PC-3 (cell line): ENCODE data around the gene GATAD2B. TPM values are rescaled to one million over a fixed set of nuclear protein-coding genes. Genes with fewer than 3 reads are reported as not detected.

Source experiments
- ATAC-seq: fragments of 200-7000 bp; cut with Tn5 transposase; 2 replicates; pipeline ENCODE4 v1.9.1; 2020; ENCODE audit warnings: mild to moderate bottlenecking, moderate library complexity
- BruUV-seq: library from RNA; stranded (reverse); fragments of 400-500 nt; replicated peaks from 2 replicates; lab custom pipeline; 2021; lab: Mats Ljungman, UMichigan
- CTCF ChIA-PET: fragments of 300-600 bp; sonication (Branson Sonifier 250); formaldehyde crosslinking; loops from one replicate; lab custom pipeline; 2022; ENCODE audit warnings: antibody characterized with exemption; lab: Charles Lee
- POLR2A ChIA-PET: fragments of 300-600 bp; sonication (Branson Sonifier 250); formaldehyde crosslinking; loops from one replicate; lab custom pipeline; 2022; ENCODE audit warnings: antibody characterized with exemption; ENCODE audit not compliant: unreplicated experiment; lab: Charles Lee
- DNase-seq: peaks from one replicate; pipeline ENCODE4 v3.0.0-alpha.2; 2015
- H2AFZ ChIP-seq: fragments of 300-600 bp; sonication (generic); 2 replicates; pipeline ENCODE4 v1.6.0; 2016; ENCODE audit warnings: antibody characterized with exemption, low read length
- H3F3A ChIP-seq: fragments of 300-600 bp; sonication (generic); one replicate; pipeline ENCODE4 v1.6.0; 2017; ENCODE audit warnings: antibody characterized with exemption, low read length, control low read depth, mild to moderate bottlenecking; ENCODE audit not compliant: unreplicated experiment
- H3K27ac ChIP-seq: fragments of 300-600 bp; sonication (generic); 2 replicates; pipeline ENCODE4 v1.5.1; 2016; ENCODE audit warnings: mild to moderate bottlenecking, low read length
- H3K27me3 ChIP-seq: fragments of 300-600 bp; sonication (generic); 2 replicates; pipeline ENCODE4 v1.6.1; 2016; ENCODE audit warnings: low read length, mixed read lengths
- H3K36me3 ChIP-seq: fragments of 300-600 bp; sonication (generic); 2 replicates; pipeline ENCODE4 v1.6.1; 2016; ENCODE audit warnings: low read depth, mixed run types, low read length, mixed read lengths
- H3K4me1 ChIP-seq: fragments of 300-600 bp; sonication (generic); 2 replicates; pipeline ENCODE4 v1.5.1; 2016; ENCODE audit warnings: low read length; ENCODE audit not compliant: insufficient read depth
- H3K4me2 ChIP-seq: fragments of 300-600 bp; sonication (generic); 2 replicates; pipeline ENCODE4 v1.6.0; 2016; ENCODE audit warnings: low read length
- H3K4me3 ChIP-seq: fragments of 300-600 bp; sonication (generic); 2 replicates; pipeline ENCODE4 v1.5.1; 2016; ENCODE audit warnings: mild to moderate bottlenecking, low read length, mixed read lengths
- H3K79me2 ChIP-seq: fragments of 300-600 bp; sonication (generic); 2 replicates; pipeline ENCODE4 v1.6.1; 2017; ENCODE audit warnings: low read length, mixed read lengths
- H3K9ac ChIP-seq: fragments of 300-600 bp; sonication (generic); 2 replicates; pipeline ENCODE4 v1.6.0; 2016; ENCODE audit warnings: mild to moderate bottlenecking, low read length
- H3K9me2 ChIP-seq: fragments of 300-600 bp; sonication (generic); replicated peaks from 2 replicates; pipeline ENCODE4 v1.6.1; 2016; ENCODE audit warnings: mixed run types, low read length, mixed read lengths
- H3K9me3 ChIP-seq: fragments of 300-600 bp; sonication (generic); 2 replicates; pipeline ENCODE4 v1.6.1; 2016; ENCODE audit warnings: low read length, mixed read lengths
- H4K20me1 ChIP-seq: fragments of 300-600 bp; sonication (generic); 2 replicates; pipeline ENCODE4 v1.6.1; 2016; ENCODE audit warnings: low read length, mixed read lengths
- CTCF ChIP-seq: fragments of 300-600 bp; sonication (generic); conservative IDR thresholded peaks from 2 replicates; pipeline ENCODE4 v1.5.1; 2017; ENCODE audit warnings: antibody characterized with exemption, low read depth, mild to moderate bottlenecking, low read length
- EZH2 ChIP-seq: fragments of 300-600 bp; sonication (generic); IDR thresholded peaks from one replicate; pipeline ENCODE4 v1.6.1; 2017; ENCODE audit warnings: antibody characterized with exemption, mild to moderate bottlenecking, low read length; ENCODE audit not compliant: unreplicated experiment
- EZH2phosphoT487 ChIP-seq: fragments of 300-600 bp; sonication (generic); IDR thresholded peaks from 2 replicates; pipeline ENCODE4 v1.6.1; 2018; ENCODE audit warnings: mild to moderate bottlenecking, antibody characterized with exemption, low read length, borderline replicate concordance
- intact Hi-C: fragments of 100-400 bp; cut with micrococcal nuclease; formaldehyde crosslinking; loops from 2 replicates; pipeline ENCODE4 v1.9.0; 2023
- total RNA-seq: library from RNA; depleted of rRNA; stranded (reverse); fragments of >200 nt; gene quantifications from 2 replicates; pipeline ENCODE4 v1.2.3, GENCODE V29; 2014

GATAD2B gene
- total RNA-seq, 1 experiment from 2014 or later = 7.2 TPM

DNA sequence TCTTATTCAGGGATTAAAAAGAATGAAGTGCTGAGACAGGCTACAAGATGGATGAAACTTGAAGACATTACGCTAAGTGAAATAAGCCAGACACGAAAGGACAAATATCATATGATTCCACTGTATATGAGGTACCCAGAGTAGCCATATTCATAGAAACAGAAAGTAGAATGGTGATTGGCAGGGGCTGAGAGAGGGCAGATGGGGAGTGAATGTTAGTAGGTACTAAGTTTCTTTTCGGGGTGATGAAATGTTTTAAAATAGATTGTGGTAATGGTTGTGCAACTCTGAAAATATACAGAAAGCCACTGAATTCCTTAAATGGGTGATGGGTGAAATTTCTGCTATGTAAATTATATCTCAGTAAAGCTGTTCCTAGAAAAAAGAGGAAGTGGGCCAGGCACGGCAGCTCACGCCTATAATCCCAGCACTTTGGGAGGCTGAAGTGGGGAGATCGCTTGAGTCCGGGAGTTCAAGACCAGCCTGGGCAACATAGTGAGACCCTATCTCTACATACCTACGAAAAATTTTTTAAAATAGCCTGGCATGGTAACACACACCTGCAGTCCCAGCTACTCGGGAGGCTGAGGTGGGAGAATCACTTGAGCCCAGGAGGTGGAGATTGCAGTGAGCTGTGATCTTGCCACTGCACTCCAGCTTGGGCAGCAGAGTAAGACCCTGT is 131.7 kb downstream of the GATAD2B start:
- intact Hi-C loops = no loop called here
- no peaks in the 10 kb centered on the region for H3K79me2 ChIP-seq
- ATAC-seq (no peak), DNase-seq (no peak)
- H3K9me2 ChIP-seq = no peaks in the 10 kb centered on the region
- ChIA-PET POLR2A (no interaction called here), CTCF (no interaction called here)
- no peak for TF ChIP-seq EZH2phosphoT487
- TF ChIP-seq CTCF = no peak
- TF ChIP-seq EZH2 = no peak
- H3K27me3 ChIP-seq = no peaks in the 10 kb centered on the region
- no TSS peak for BruUV-seq
- H2AFZ ChIP-seq = no peak overlapping the region
- H3K27ac ChIP-seq = no peak overlapping the region
- H3K9me3 ChIP-seq = no peaks in the 10 kb centered on the region
- no peaks in the 10 kb centered on the region for H3K4me1 ChIP-seq
- no peak overlapping the region for H3K4me2 ChIP-seq
- H3K9ac ChIP-seq = no peak overlapping the region
- no peaks in the 10 kb centered on the region for H3F3A ChIP-seq
- no peaks in the 10 kb centered on the region for H4K20me1 ChIP-seq
- no peak overlapping the region for H3K4me3 ChIP-seq
- no peaks in the 10 kb centered on the region for H3K36me3 ChIP-seq

- Histone ChIP-seq H2AFZ (peak overlapping the region; percentile 7; the same call in 1 of the 2 replicates), H3K27me3 (no peaks in the 10 kb centered on the region), H4K20me1 (no peaks in the 10 kb centered on the region), H3F3A (no peaks in the 10 kb centered on the region), H3K4me1 (no peaks in the 10 kb centered on the region), H3K9me3 (no peaks in the 10 kb centered on the region), H3K36me3 (no peaks in the 10 kb centered on the region), H3K4me2 (no peak overlapping the region), H3K79me2 (no peaks in the 10 kb centered on the region), H3K27ac (no peak overlapping the region), H3K9ac (no peak overlapping the region), H3K9me2 (no peaks in the 10 kb centered on the region), H3K4me3 (no peak overlapping the region)
- ATAC-seq (no peak), DNase-seq (no peak)
- BruUV-seq = no TSS peak
- intact Hi-C loops = no loop called here
- TF ChIP-seq EZH2phosphoT487 (no peak), EZH2 (no peak), CTCF (no peak)
- CTCF ChIA-PET = no interaction called here
- POLR2A ChIA-PET = no interaction called here
Observed at GRCh38 chr1:153790313-153790965, 132.3 kb downstream of the GATAD2B start.
